Stromal cell of bone marrow (primary cell): ENCODE measurements around the gene NUP85.
"Not testable (repeated sequence)": the region's sequence is repeated elsewhere in the genome, so short reads cannot be mapped to it uniquely, and the experiment has no call there.

Experiments
- DNase-seq: peaks from one replicate; pipeline ENCODE4 v3.0.0-alpha.2; 2012; ENCODE audit warnings: low read depth

The NUP85 gene

GRCh38 chr17:75205037-75205792 lies at the start of gene NUP85:
TSS of gene NUP85 (plus strand) at chr17:75205679. CDS start at chr17:75205762, 83 bp downstream.
- peak; percentile 80 for DNase-seq

GRCh38 chr17:75158480-75158879 lies 47.0 kb upstream of the NUP85 start:
- DNase-seq: not testable (repeated sequence)

GRCh38 chr17:75159196-75160031 lies 46.1 kb upstream of the NUP85 start:
- no peak for DNase-seq

GRCh38 chr17:75160211-75160610 lies 45.3 kb upstream of the NUP85 start:
- DNase-seq: no peak

GRCh38 chr17:75163074-75163473 lies 42.4 kb upstream of the NUP85 start:
- no peak for DNase-seq

GRCh38 chr17:75164606-75165005 lies 40.9 kb upstream of the NUP85 start:
- not testable (repeated sequence) for DNase-seq

- no peak for DNase-seq
Measured at GRCh38 chr17:75168998-75169397, 36.5 kb upstream of the NUP85 start.

GRCh38 chr17:75173526-75173925 lies 32.0 kb upstream of the NUP85 start:
- no peak for DNase-seq

GRCh38 chr17:75174996-75175395 lies 30.5 kb upstream of the NUP85 start:
- no peak for DNase-seq

- DNase-seq: no peak
Measured at GRCh38 chr17:75176625-75177024, 28.9 kb upstream of the NUP85 start.

GRCh38 chr17:75178453-75178852 lies 27.0 kb upstream of the NUP85 start:
- no peak for DNase-seq

- DNase-seq: no peak
Measured at GRCh38 chr17:75181110-75181509, 24.4 kb upstream of the NUP85 start.

- DNase-seq: no peak
Measured at GRCh38 chr17:75181608-75182318, 23.7 kb upstream of the NUP85 start.

GRCh38 chr17:75182319-75182568 lies 23.2 kb upstream of the NUP85 start:
- DNase-seq: no peak

- peak; percentile 86 for DNase-seq
Measured at GRCh38 chr17:75182569-75183436, 22.7 kb upstream of the NUP85 start, which contains the start of gene SUMO2. TSS of gene SUMO2 (minus strand) at chr17:75182959. CDS start at chr17:75182834, 125 bp downstream.

GRCh38 chr17:75183999-75184884 lies 21.2 kb upstream of the NUP85 start:
- DNase-seq: no peak

- no peak for DNase-seq
Measured at GRCh38 chr17:75188614-75189013, 16.9 kb upstream of the NUP85 start.

GRCh38 chr17:75191584-75191983 lies 13.9 kb upstream of the NUP85 start:
- DNase-seq: no peak

GRCh38 chr17:75194879-75195278 lies 10.6 kb upstream of the NUP85 start:
- DNase-seq: no peak

- DNase-seq: no peak
Measured at GRCh38 chr17:75199886-75200618, 5.4 kb upstream of the NUP85 start.
